Measurements from ENCODE around the gene PHC2.

Gene PHC2

DNA sequence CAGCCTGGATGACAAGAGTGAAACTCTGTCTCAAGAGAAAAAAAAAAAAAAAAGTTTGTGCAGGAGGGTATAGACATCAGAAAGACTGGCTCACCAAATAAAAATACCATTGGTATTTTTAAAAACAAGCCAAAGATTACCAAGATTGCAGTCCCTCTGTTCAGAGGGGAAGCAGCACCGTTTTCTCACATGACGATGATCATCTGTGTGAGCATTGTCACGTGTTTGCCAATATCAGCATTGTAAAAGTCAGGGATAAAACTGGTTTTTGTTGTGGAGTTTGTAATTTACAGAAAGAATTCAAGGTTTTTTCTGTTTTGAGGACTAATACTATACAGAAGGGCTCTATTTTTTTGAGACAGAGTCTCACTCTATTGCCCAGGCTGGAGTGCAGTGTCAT lies 148.1 kb downstream of the PHC2 start:
- no peak for DNase-seq
- intact Hi-C loops (cut with DNase I; ENCODE audit: low total_unique reads), result no loop called here
- Histone ChIP-seq H3K27me3 (no peaks in the 10 kb centered on the region), H3K9me3 (no peaks in the 10 kb centered on the region), H3K27ac (no peak overlapping the region), H3K4me1 (peaks cover 0 to 23% (median 4%) of the 10 kb centered on the region in 4 donors), H3K36me3 (peaks cover 38 to 80% (median 47%) of the 10 kb centered on the region in 3 donors), H3K4me3 (no peak overlapping the region)
- TF ChIP-seq, protein P1, sequence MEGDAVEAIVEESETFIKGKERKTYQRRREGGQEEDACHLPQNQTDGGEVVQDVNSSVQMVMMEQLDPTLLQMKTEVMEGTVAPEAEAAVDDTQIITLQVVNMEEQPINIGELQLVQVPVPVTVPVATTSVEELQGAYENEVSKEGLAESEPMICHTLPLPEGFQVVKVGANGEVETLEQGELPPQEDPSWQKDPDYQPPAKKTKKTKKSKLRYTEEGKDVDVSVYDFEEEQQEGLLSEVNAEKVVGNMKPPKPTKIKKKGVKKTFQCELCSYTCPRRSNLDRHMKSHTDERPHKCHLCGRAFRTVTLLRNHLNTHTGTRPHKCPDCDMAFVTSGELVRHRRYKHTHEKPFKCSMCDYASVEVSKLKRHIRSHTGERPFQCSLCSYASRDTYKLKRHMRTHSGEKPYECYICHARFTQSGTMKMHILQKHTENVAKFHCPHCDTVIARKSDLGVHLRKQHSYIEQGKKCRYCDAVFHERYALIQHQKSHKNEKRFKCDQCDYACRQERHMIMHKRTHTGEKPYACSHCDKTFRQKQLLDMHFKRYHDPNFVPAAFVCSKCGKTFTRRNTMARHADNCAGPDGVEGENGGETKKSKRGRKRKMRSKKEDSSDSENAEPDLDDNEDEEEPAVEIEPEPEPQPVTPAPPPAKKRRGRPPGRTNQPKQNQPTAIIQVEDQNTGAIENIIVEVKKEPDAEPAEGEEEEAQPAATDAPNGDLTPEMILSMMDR (IDR thresholded peaks at IDR 0.05), result no peak

DNA sequence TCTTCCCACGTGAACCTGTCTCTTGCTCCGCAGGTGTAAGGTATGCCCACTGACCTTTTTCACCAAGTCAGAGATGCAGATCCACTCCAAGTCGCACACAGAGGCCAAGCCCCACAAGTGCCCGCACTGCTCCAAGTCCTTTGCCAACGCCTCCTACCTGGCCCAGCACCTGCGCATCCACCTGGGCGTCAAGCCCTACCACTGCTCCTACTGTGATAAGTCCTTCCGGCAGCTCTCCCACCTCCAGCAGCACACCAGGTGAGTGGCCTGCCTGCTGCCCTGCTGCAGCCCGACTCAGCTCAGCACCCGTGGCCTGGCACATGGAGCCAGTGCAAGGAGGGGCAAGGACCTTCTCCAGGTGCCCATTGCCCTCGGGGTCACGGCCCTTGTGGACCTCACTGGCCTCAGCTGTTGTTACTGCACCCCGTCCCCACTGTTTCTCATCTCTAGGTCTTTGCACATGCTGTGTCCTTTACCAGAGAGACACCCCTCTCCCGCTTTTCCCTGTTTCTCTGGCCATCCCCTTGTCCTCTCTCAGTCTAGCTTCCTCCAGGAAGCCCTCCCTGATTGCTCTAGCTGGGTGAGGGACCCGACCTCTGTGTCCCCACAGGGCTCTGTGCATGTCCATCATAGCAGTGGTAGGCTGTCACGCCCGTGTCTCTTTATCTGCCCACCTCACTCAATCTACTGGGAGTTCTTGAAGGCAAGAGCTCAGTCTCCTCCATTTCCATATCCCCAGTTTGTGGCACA lies 149.2 kb downstream of the PHC2 start:
- Histone ChIP-seq H3K4me1 (peaks cover 0 to 13% (median 2%) of the 10 kb centered on the region in 4 donors), H3K9me3 (no peaks in the 10 kb centered on the region), H3K27ac (no peak overlapping the region), H3K4me3 (no peak overlapping the region), H3K36me3 (peaks cover 48 to 91% (median 53%) of the 10 kb centered on the region in 3 donors), H3K27me3 (no peaks in the 10 kb centered on the region)
- peak in 1 of 2 donors; percentile 56 for DNase-seq
- intact Hi-C loops (cut with DNase I; ENCODE audit: low total_unique reads), result no loop called here
- TF ChIP-seq, protein P1 (IDR thresholded peaks at IDR 0.05), result no peak

DNA sequence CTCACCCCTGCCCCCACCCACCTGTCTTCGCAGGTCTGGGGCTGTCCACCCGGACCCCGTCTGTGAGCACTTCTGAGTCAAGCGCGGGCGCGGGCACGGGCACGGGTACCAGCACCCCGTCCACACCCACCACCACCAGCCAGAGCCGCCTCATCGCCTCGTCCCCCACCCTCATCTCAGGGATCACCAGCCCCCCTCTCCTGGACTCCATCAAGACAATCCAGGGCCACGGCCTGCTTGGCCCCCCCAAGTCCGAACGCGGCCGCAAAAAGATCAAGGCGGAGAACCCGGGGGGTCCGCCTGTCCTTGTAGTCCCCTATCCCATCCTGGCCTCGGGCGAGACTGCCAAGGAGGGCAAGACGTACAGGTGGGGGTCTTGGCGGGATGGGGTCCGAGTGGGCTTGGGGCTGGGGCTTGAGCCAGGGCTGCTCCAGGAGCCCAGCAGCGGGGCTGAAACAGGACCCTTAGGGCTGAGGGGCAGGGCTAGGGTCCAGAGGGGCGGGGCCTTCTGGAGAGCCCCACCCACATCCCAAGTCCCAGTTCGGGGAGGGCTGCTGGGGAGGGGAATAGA lies 150.7 kb downstream of the PHC2 start:
- intact Hi-C loops (cut with DNase I; ENCODE audit: low total_unique reads), result no loop called here
- TF ChIP-seq, protein P1 (IDR thresholded peaks at IDR 0.05), result no peak
- H3K9me3 ChIP-seq, result no peaks in the 10 kb centered on the region
- peaks cover 0 to 8% (median 0%) of the 10 kb centered on the region in 4 donors for H3K4me1 ChIP-seq
- peak in 1 of 2 donors; percentile 64 for DNase-seq
- no peak overlapping the region for H3K27ac ChIP-seq
- H3K36me3 ChIP-seq, result peaks cover 52 to 96% (median 56%) of the 10 kb centered on the region in 3 donors
- H3K4me3 ChIP-seq, result no peak overlapping the region
- no peaks in the 10 kb centered on the region for H3K27me3 ChIP-seq

DNA sequence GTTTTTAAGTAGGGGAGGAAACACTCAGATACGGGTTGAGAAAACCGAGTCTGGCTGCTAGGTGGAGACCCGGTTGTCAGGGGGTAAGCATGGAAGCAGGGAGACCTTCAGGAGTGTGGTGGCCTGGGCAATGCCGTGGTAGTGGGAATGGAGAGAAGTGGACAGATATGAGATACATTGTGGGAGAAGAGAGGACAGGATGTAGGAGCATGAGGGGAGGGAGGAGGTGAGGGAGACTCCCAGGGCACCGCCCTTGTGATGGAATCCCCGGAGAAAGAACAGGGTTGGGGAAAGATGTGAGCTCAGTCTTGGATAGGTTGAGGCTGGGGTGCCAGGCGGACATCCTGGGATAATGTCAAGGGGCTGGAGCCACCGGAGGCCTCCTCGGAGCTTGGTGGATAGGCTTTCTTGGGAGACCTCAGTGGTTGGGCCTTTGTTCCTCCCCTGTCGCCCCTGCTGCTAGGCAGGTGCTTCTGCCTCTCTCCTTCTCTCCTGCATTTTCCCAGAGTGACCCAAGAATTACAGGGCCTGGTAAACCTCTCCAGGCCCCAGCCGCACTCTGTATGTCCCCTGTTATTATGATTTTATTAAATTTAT lies 153.3 kb downstream of the PHC2 start:
- intact Hi-C loops (cut with DNase I; ENCODE audit: low total_unique reads), result no loop called here
- H3K27me3 ChIP-seq, result no peaks in the 10 kb centered on the region
- H3K4me1 ChIP-seq, result peaks cover 0 to 28% (median 8%) of the 10 kb centered on the region in 4 donors
- H3K36me3 ChIP-seq, result peaks cover 43 to 71% (median 47%) of the 10 kb centered on the region in 3 donors
- TF ChIP-seq, protein P1 (IDR thresholded peaks at IDR 0.05), result no peak
- no peak overlapping the region for H3K27ac ChIP-seq
- H3K9me3 ChIP-seq, result no peaks in the 10 kb centered on the region
- peak in 1 of 2 donors; percentile 52 for DNase-seq
- no peak overlapping the region for H3K4me3 ChIP-seq

DNA sequence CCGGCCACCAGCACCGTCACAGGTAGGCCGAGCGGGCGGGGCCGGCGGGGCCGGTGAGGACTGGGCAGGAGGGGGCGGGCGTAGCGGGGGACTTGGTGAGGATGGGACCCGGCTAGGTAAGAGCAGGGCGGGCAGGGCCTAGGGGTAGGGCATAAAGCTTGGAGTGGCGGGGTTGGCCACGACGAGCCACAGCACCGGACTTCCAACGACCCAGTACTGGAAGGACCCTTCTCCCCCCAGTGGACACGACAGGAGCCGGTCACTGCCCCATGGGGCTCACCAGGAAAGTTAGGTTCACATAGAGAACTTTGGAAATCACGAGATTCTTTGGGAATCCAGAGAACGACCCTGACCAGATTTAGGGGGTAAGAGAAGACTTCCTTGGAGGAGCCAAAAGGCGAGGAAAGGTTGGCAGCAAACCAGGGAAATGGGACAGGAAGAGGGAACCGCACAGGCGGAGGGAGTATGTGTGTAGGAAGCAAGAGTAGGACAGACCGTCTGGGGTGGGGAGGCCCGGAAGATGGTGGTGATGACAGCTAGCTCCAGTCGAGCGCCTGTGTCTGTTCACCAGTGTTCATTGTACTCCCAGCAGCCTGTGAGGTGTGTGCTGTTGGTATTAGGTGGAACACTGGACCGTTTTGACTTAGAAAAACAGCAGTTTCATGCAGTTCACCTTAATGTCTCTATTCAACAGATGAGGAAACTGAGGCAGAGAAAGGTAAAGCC lies 154.2 kb downstream of the PHC2 start:
- TF ChIP-seq, protein P1 (IDR thresholded peaks at IDR 0.05), result no peak

More for the DNA sequence above, 154.2 kb downstream of the PHC2 start:
- DNase-seq, result peak; percentile 15 to 52
- Histone ChIP-seq H3K9me3 (no peaks in the 10 kb centered on the region), H3K4me3 (no peak overlapping the region), H3K36me3 (peaks cover 37 to 62% (median 40%) of the 10 kb centered on the region in 3 donors), H3K27ac (no peak overlapping the region), H3K27me3 (no peaks in the 10 kb centered on the region), H3K4me1 (peaks cover 0 to 36% (median 17%) of the 10 kb centered on the region in 4 donors)
- intact Hi-C loops (cut with DNase I; ENCODE audit: low total_unique reads), result no loop called here
